Measurements from ENCODE around the gene POLE3. TPM values are rescaled to one million over a fixed set of nuclear protein-coding genes. Genes with fewer than 3 reads are reported as not detected.

POLE3 gene
- total and polyA plus RNA-seq, 9 of the 15 experiments (the other 6 are each of a cell fraction or from before 2014, with no cell fraction given): 52.6 to 179 (median 110) TPM

DNA sequence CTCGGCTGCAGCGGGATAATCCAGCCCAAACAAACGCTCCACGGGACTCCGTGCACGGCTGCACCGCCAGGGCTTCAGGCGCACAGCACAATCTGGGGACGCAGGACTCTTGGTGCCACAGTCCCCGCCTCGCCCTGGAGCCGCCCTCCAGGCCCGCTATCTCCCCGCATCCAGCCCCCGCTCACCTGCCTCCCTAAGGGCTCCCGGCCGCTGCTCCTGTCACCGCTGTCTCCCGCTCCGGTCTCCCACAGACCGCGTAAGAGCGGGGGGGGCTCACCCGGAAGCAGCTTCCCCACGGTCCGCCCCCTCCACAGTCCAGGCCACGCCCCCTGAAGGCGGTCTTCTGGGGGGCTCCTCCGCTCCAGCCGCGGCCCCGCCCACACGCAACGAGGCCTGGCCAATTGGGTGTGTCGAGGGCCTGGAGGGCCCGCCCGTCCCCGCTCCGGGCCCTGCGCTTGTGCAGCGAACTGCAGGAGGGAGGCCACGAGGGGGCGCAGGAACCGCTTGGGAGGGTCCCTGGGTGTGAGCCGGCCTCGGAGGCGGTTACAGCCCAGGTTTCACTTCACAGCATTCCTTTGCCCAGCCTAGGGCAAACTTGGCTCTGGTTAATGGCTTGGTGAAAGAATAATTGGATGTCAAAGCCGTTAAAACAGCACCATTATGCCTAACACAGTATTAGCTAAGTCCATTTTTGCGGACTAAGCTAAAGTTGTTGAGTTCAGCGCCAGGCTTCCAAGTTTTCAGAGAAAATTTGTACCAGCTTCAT lies 9.3 kb downstream of the POLE3 start, which contains the start of gene ALAD (continued):
- TF ChIP-seq, protein P1, sequence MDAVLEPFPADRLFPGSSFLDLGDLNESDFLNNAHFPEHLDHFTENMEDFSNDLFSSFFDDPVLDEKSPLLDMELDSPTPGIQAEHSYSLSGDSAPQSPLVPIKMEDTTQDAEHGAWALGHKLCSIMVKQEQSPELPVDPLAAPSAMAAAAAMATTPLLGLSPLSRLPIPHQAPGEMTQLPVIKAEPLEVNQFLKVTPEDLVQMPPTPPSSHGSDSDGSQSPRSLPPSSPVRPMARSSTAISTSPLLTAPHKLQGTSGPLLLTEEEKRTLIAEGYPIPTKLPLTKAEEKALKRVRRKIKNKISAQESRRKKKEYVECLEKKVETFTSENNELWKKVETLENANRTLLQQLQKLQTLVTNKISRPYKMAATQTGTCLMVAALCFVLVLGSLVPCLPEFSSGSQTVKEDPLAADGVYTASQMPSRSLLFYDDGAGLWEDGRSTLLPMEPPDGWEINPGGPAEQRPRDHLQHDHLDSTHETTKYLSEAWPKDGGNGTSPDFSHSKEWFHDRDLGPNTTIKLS (IDR thresholded peaks at IDR 0.05; ENCODE audit: borderline replicate concordance, low read depth): no peak
- TF ChIP-seq HDAC2 (IDR thresholded peaks at IDR 0.05) (peak; percentile 76), RNF2 (IDR thresholded peaks at IDR 0.05) (peak; percentile 54; the same call in 1 of the 2 replicates), CBX8 (IDR thresholded peaks at IDR 0.05; ENCODE audit: borderline replicate concordance, extremely low read depth, low read depth, low read length, poor library complexity, severe bottlenecking) (no peak), SMAD3 (CRISPR knock-in tag; conservative IDR thresholded peaks at IDR 0.05) (peak; percentile 11; the same call in 1 of the 2 replicates), HDAC6 (IDR thresholded peaks at IDR 0.05; ENCODE audit: low read depth, low read length) (no peak), ZNF551 (CRISPR knock-in tag; IDR thresholded peaks at IDR 0.05) (no peak), ZNF263 (CRISPR knock-in tag; IDR thresholded peaks at IDR 0.05; ENCODE audit: borderline replicate concordance) (peak; percentile 86), RBBP5 (IDR thresholded peaks at IDR 0.05; ENCODE audit: borderline replicate concordance, insufficient read depth, low read length, poor library complexity, severe bottlenecking) (peak; percentile 89), TARDBP (IDR thresholded peaks at IDR 0.05) (no peak)
- TF ChIP-seq, protein P2, sequence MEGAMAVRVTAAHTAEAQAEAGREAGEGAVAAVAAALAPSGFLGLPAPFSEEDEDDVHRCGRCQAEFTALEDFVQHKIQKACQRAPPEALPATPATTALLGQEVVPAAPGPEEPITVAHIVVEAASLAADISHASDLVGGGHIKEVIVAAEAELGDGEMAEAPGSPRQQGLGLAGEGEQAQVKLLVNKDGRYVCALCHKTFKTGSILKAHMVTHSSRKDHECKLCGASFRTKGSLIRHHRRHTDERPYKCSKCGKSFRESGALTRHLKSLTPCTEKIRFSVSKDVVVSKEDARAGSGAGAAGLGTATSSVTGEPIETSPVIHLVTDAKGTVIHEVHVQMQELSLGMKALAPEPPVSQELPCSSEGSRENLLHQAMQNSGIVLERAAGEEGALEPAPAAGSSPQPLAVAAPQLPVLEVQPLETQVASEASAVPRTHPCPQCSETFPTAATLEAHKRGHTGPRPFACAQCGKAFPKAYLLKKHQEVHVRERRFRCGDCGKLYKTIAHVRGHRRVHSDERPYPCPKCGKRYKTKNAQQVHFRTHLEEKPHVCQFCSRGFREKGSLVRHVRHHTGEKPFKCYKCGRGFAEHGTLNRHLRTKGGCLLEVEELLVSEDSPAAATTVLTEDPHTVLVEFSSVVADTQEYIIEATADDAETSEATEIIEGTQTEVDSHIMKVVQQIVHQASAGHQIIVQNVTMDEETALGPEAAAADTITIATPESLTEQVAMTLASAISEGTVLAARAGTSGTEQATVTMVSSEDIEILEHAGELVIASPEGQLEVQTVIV (CRISPR knock-in tag; IDR thresholded peaks at IDR 0.05; ENCODE audit: borderline replicate concordance): no peak
- TF ChIP-seq, protein P3, sequence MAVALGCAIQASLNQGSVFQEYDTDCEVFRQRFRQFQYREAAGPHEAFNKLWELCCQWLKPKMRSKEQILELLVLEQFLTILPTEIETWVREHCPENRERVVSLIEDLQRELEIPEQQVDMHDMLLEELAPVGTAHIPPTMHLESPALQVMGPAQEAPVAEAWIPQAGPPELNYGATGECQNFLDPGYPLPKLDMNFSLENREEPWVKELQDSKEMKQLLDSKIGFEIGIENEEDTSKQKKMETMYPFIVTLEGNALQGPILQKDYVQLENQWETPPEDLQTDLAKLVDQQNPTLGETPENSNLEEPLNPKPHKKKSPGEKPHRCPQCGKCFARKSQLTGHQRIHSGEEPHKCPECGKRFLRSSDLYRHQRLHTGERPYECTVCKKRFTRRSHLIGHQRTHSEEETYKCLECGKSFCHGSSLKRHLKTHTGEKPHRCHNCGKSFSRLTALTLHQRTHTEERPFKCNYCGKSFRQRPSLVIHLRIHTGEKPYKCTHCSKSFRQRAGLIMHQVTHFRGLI (CRISPR knock-in tag; IDR thresholded peaks at IDR 0.05): 0 out of 2 replicates have a peak, but pooled peaks have one; percentile 48
- TF ChIP-seq, protein P4, sequence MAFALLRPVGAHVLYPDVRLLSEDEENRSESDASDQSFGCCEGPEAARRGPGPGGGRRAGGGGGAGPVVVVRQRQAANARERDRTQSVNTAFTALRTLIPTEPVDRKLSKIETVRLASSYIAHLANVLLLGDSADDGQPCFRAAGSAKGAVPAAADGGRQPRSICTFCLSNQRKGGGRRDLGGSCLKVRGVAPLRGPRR (CRISPR knock-in tag; IDR thresholded peaks at IDR 0.05): no peak
- TF ChIP-seq, protein P5, sequence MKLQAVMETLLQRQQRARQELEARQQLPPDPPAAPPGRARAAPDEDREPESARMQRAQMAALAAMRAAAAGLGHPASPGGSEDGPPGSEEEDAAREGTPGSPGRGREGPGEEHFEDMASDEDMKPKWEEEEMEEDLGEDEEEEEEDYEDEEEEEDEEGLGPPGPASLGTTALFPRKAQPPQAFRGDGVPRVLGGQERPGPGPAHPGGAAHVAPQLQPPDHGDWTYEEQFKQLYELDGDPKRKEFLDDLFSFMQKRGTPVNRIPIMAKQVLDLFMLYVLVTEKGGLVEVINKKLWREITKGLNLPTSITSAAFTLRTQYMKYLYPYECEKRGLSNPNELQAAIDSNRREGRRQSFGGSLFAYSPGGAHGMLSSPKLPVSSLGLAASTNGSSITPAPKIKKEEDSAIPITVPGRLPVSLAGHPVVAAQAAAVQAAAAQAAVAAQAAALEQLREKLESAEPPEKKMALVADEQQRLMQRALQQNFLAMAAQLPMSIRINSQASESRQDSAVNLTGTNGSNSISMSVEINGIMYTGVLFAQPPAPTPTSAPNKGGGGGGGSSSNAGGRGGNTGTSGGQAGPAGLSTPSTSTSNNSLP (IDR thresholded peaks at IDR 0.05; ENCODE audit: borderline replicate concordance, low read depth, low read length): no peak
- TF ChIP-seq, protein P6, sequence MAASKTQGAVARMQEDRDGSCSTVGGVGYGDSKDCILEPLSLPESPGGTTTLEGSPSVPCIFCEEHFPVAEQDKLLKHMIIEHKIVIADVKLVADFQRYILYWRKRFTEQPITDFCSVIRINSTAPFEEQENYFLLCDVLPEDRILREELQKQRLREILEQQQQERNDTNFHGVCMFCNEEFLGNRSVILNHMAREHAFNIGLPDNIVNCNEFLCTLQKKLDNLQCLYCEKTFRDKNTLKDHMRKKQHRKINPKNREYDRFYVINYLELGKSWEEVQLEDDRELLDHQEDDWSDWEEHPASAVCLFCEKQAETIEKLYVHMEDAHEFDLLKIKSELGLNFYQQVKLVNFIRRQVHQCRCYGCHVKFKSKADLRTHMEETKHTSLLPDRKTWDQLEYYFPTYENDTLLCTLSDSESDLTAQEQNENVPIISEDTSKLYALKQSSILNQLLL (CRISPR knock-in tag; IDR thresholded peaks at IDR 0.05; ENCODE audit: borderline replicate concordance): no peak
